Mesenchymal stem cell (in vitro differentiated cells and primary cell): ENCODE measurements around the gene FUT6.

ENCODE experiments used
- DNase-seq: peaks from one replicate; pipeline ENCODE4 v3.0.0-alpha.2; 2013
- H2AFZ ChIP-seq: one replicate; pipeline ENCODE4 v1.6.1; 2013; ENCODE audit warnings: low read depth, mild to moderate bottlenecking, control low read depth, inconsistent platforms, low read length, moderate library complexity
- H2AK5ac ChIP-seq: 2 replicates; pipeline ENCODE4 v1.6.1; 2013; ENCODE audit warnings: low read length, moderate library complexity, mild to moderate bottlenecking, inconsistent platforms; ENCODE audit not compliant: severe bottlenecking
- H2BK120ac ChIP-seq: one replicate; pipeline ENCODE4 v1.6.1; 2013; ENCODE audit warnings: low read depth, mild to moderate bottlenecking, inconsistent platforms, low read length, moderate library complexity
- H2BK12ac ChIP-seq, 2 experiments: one replicate each; pipeline ENCODE4 v1.6.1; 2013; ENCODE audit warnings: inconsistent platforms in 2 of 2, low read length in 2 of 2, mild to moderate bottlenecking in 2 of 2, moderate library complexity in 2 of 2, control low read depth in 1 of 2
- H2BK15ac ChIP-seq: one replicate; pipeline ENCODE4 v1.6.1; 2013; ENCODE audit warnings: mild to moderate bottlenecking, low read depth, inconsistent platforms; ENCODE audit not compliant: poor library complexity, severe bottlenecking
- H2BK5ac ChIP-seq: 2 replicates; pipeline ENCODE4 v1.6.1; 2013; ENCODE audit warnings: low read depth, mild to moderate bottlenecking, low read length, control low read depth, inconsistent platforms; ENCODE audit not compliant: poor library complexity, severe bottlenecking
- H3K14ac ChIP-seq, 2 experiments: one replicate each; pipeline ENCODE4 v1.6.1; 2013; ENCODE audit warnings: inconsistent platforms in 2 of 2, low read length in 2 of 2, control low read depth in 1 of 2, mild to moderate bottlenecking in 1 of 2, moderate library complexity in 1 of 2
- H3K18ac ChIP-seq, 2 experiments: one replicate each; pipeline ENCODE4 v1.6.1; 2013; ENCODE audit warnings: inconsistent platforms in 2 of 2, low read length in 2 of 2, control low read depth in 1 of 2, low read depth in 1 of 2, mild to moderate bottlenecking in 1 of 2
- H3K23ac ChIP-seq, 2 experiments: one replicate each; pipeline ENCODE4 v1.6.1; 2013; ENCODE audit warnings: inconsistent platforms in 2 of 2, low read length in 2 of 2, mild to moderate bottlenecking in 2 of 2, moderate library complexity in 2 of 2, control low read depth in 1 of 2
- H3K27ac ChIP-seq: 2 replicates; pipeline ENCODE4 v1.5.1; 2013; ENCODE audit warnings: mild to moderate bottlenecking, moderate library complexity, low read length, control low read depth, inconsistent platforms; ENCODE audit not compliant: poor library complexity, severe bottlenecking
- H3K27me3 ChIP-seq, 2 experiments: 2 replicates each; pipeline versions ENCODE4 v1.6.1 to v1.7.0; 2013; ENCODE audit warnings: low read length in 2 of 2, mild to moderate bottlenecking in 2 of 2, moderate library complexity in 2 of 2, control low read depth in 1 of 2, inconsistent platforms in 1 of 2; ENCODE audit not compliant: control insufficient read depth in 1 of 2, insufficient read depth in 1 of 2
- H3K36me3 ChIP-seq, 2 experiments: 2 replicates each; pipeline versions ENCODE4 v1.6.1 to v1.7.0; 2013; ENCODE audit warnings: low read length in 2 of 2, control low read depth in 1 of 2, inconsistent platforms in 1 of 2, low read depth in 1 of 2, mild to moderate bottlenecking in 1 of 2; ENCODE audit not compliant: insufficient read depth in 2 of 2, control insufficient read depth in 1 of 2
- H3K4ac ChIP-seq, 2 experiments: one replicate each; pipeline ENCODE4 v1.6.1; 2013; ENCODE audit warnings: inconsistent platforms in 2 of 2, low read length in 2 of 2, mild to moderate bottlenecking in 2 of 2, moderate library complexity in 2 of 2, control low read depth in 1 of 2, low read depth in 1 of 2
- H3K4me1 ChIP-seq: 2 replicates; pipeline ENCODE4 v1.6.1; 2013; ENCODE audit warnings: low read depth, low read length, control low read depth; ENCODE audit not compliant: control insufficient read depth, insufficient read depth
- H3K4me2 ChIP-seq: 2 replicates; pipeline ENCODE4 v1.6.1; 2013; ENCODE audit warnings: low read length, mild to moderate bottlenecking, inconsistent platforms; ENCODE audit not compliant: poor library complexity, severe bottlenecking
- H3K4me3 ChIP-seq, 2 experiments: 2 replicates each; pipeline versions ENCODE4 v1.5.1 to v1.7.0; 2013; ENCODE audit warnings: low read length in 2 of 2, mild to moderate bottlenecking in 2 of 2, control low read depth in 1 of 2, low read depth in 1 of 2; ENCODE audit not compliant: insufficient read depth in 1 of 2
- H3K79me1 ChIP-seq: replicated peaks from 2 replicates; pipeline ENCODE4 v1.6.1; 2013; ENCODE audit warnings: mild to moderate bottlenecking, control low read depth, low read length, inconsistent platforms; ENCODE audit not compliant: poor library complexity, severe bottlenecking
- H3K9ac ChIP-seq: 2 replicates; pipeline ENCODE4 v1.7.0; 2013; ENCODE audit warnings: mild to moderate bottlenecking, low read length, moderate library complexity
- H3K9me3 ChIP-seq: 2 replicates; pipeline ENCODE4 v1.7.0; 2013; ENCODE audit warnings: mild to moderate bottlenecking, low read length; ENCODE audit not compliant: control insufficient read depth
- H4K8ac ChIP-seq: one replicate; pipeline ENCODE4 v1.6.1; 2013; ENCODE audit warnings: inconsistent platforms, mild to moderate bottlenecking, low read length, moderate library complexity
- H4K91ac ChIP-seq: one replicate; pipeline ENCODE4 v1.6.1; 2013; ENCODE audit warnings: mild to moderate bottlenecking, low read length, inconsistent platforms
- WGBS: methylation state at CpG from one replicate; pipeline ENCODE4 v1.1.7; 2013; ENCODE audit warnings: mixed read lengths; 5-methylcytosine and 5-hydroxymethylcytosine counted together

The FUT6 gene

GRCh38 chr19:5821521-5822180, 17.9 kb downstream of the FUT6 start:
- Histone ChIP-seq H3K27ac (no peak overlapping the region), H3K27me3 (peaks cover 0 to 26% of the 10 kb centered on the region in 2 experiments), H2BK12ac (no peak overlapping the region), H3K23ac (no peak overlapping the region), H4K8ac (no peak overlapping the region), H3K9me3 (no peaks in the 10 kb centered on the region), H3K79me1 (no peaks in the 10 kb centered on the region), H3K4me2 (no peak overlapping the region), H3K9ac (no peak overlapping the region), H2BK5ac (no peak overlapping the region), H4K91ac (no peak overlapping the region), H3K4me3 (no peak overlapping the region), H2AFZ (no peak overlapping the region), H3K36me3 (no peaks in the 10 kb centered on the region), H3K18ac (no peak overlapping the region), H3K4ac (no peak overlapping the region), H3K14ac (no peak overlapping the region), H2AK5ac (no peak overlapping the region), H2BK15ac (no peak overlapping the region), H3K4me1 (peaks cover 5% of the 10 kb centered on the region), H2BK120ac (no peak overlapping the region)
- WGBS = 76% methylated on average over 8 of the region's 8 CpGs
- DNase-seq = no peak

- H2BK5ac ChIP-seq = no peak overlapping the region
- H3K36me3 ChIP-seq = no peaks in the 10 kb centered on the region
- no peaks in the 10 kb centered on the region for H3K9me3 ChIP-seq
- no peak for DNase-seq
- no peak overlapping the region for H3K9ac ChIP-seq
- H2BK120ac ChIP-seq = no peak overlapping the region
- no peak overlapping the region for H3K27ac ChIP-seq
- H3K79me1 ChIP-seq = no peaks in the 10 kb centered on the region
- no peak overlapping the region for H4K8ac ChIP-seq
- no peak overlapping the region for H2BK12ac ChIP-seq
- no peak overlapping the region for H2AFZ ChIP-seq
- 69% methylated on average over 6 of the region's 6 CpGs for WGBS
- H3K23ac ChIP-seq = no peak overlapping the region
- no peak overlapping the region for H3K14ac ChIP-seq
- no peak overlapping the region for H3K4me3 ChIP-seq
- no peak overlapping the region for H3K18ac ChIP-seq
- H2BK15ac ChIP-seq = no peak overlapping the region
- H3K27me3 ChIP-seq = peaks cover 0 to 23% of the 10 kb centered on the region in 2 experiments
- no peak overlapping the region for H3K4me2 ChIP-seq
- H3K4me1 ChIP-seq = peaks cover 2% of the 10 kb centered on the region
- no peak overlapping the region for H3K4ac ChIP-seq
- H2AK5ac ChIP-seq = no peak overlapping the region
- H4K91ac ChIP-seq = peak overlapping the region; percentile 39
These were observed 18.7 kb downstream of the FUT6 start for GRCh38 chr19:5820785-5821184.

DNA sequence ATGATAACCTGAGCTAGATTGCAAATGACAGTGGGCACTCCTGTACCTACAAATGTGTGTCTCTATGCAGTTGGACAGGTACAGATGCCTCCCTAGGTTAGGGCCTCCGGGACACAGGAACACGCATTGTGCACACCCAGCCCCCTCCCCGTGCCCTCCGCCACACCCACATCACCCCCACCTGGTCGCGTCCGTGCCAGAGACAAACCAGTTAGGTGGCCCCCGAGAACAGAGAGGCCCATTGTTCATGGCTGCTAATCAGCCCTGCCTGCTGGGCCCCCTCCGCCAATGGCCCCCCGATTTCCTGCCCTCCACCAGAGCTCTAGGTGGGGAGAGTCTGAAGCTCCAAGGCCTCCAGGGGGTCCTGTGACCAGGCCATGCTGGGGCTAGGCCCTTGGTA, 20.9 kb downstream of the FUT6 start:
- Histone ChIP-seq H2BK15ac (no peak overlapping the region), H2AFZ (no peak overlapping the region), H3K4me1 (peaks cover 2% of the 10 kb centered on the region), H2AK5ac (no peak overlapping the region), H3K36me3 (no peaks in the 10 kb centered on the region), H2BK120ac (no peak overlapping the region), H2BK5ac (no peak overlapping the region), H3K9me3 (no peaks in the 10 kb centered on the region), H3K18ac (no peak overlapping the region), H3K4me2 (no peak overlapping the region), H3K9ac (no peak overlapping the region), H3K23ac (no peak overlapping the region), H3K4ac (no peak overlapping the region), H3K4me3 (peak overlapping the region in 1 of 2 experiments; percentile 23), H4K91ac (peak overlapping the region; percentile 72), H4K8ac (no peak overlapping the region), H3K14ac (peak overlapping the region in 1 of 2 experiments; percentile 37), H3K27ac (no peak overlapping the region), H3K27me3 (peaks cover 11 to 35% of the 10 kb centered on the region in 2 experiments), H3K79me1 (no peaks in the 10 kb centered on the region), H2BK12ac (no peak overlapping the region)
- 90% methylated on average over 10 of the region's 10 CpGs for WGBS
- DNase-seq = no peak

DNA sequence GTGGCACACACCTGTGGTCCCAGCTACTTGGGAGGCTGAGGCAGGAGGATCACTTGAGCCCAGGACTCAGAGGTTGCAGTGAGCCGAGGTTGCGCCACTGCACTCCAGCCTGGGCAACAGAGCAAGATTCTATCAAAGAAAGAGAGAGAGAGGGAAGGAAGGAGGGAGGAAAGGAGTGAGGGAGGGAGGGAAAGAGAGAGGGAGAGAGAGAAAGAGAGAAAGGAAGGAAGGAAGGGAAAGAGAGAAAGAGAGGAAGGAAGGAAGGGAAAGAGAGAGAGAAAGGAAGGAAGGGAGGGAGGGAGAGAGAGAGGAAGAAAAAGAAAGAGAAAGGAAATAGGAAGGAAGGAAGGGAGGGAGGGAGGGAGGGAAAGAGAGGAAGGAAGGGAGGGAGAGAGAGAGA, 22.3 kb downstream of the FUT6 start:
- Histone ChIP-seq H2BK12ac (peak overlapping the region in 1 of 2 experiments; percentile 52), H3K9me3 (no peaks in the 10 kb centered on the region)

More for the DNA sequence above, 22.3 kb downstream of the FUT6 start:
- Histone ChIP-seq H3K27ac (no peak overlapping the region), H3K79me1 (no peaks in the 10 kb centered on the region), H4K91ac (no peak overlapping the region), H2AFZ (no peak overlapping the region), H2BK5ac (no peak overlapping the region), H2BK120ac (no peak overlapping the region), H3K23ac (no peak overlapping the region), H3K4me2 (no peak overlapping the region), H3K4me1 (peaks cover 2% of the 10 kb centered on the region), H2AK5ac (no peak overlapping the region), H3K36me3 (no peaks in the 10 kb centered on the region), H3K27me3 (peaks cover 12 to 32% of the 10 kb centered on the region in 2 experiments), H3K4me3 (no peak overlapping the region), H2BK15ac (no peak overlapping the region), H4K8ac (no peak overlapping the region), H3K4ac (no peak overlapping the region), H3K18ac (no peak overlapping the region), H3K9ac (no peak overlapping the region), H3K14ac (no peak overlapping the region)
- 95% methylated on average over 2 of the region's 2 CpGs for WGBS
- DNase-seq = no peak
